Measurements from ENCODE around the gene TFAP2E.

Gene TFAP2E

DNA sequence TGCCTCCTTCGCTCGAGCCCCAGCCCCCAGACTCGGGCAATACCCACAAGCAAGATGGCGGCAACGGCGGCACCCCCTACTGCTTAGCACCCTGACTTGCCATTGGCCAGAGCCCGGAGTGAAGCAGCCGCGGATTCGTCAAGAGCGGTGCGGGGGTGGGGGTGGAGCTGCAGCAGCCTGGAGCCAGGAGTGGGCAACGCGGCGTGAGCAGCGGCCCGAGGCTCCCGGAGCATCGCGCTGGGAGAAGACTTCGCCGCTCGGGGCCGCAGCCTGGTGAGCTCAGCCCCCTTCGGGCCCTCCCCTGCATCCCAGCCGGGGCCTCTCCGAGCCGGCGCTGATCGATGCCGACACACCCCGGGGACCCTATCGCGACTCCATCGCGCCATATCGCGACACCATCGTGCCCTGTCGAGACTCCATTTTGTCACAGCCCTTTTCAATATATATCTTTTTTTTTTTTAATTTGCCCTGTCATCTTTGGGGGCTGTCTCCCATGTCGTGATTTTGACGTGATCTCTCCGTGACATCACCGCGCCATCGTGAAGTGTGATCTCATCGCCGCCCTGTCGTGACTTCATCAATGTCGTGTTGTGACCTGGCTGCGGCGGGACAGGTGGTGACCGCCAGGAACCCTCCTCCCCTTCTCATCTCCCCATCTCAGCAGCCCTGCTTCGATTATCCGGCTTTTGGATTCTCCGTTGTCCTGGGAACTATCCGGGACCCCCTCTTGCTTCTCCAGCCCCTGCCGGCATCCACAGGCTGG lies 15.3 kb upstream of the TFAP2E start, which contains the start of gene NCDN:
Gene NCDN (plus strand): TSS at position 189 of the 763 bp plus-strand sequence. CDS start 392 bp downstream, at position 581.
- DNase-seq: peak; percentile 94 to 95

GRCh38 chr1:35558374-35559316 lies 14.5 kb upstream of the TFAP2E start:
- DNase-seq: peak in 1 of 2 donors; percentile 41

GRCh38 chr1:35559317-35559944 lies 13.7 kb upstream of the TFAP2E start:
- DNase-seq: peak; percentile 35 to 43

GRCh38 chr1:35560256-35561225 lies 12.6 kb upstream of the TFAP2E start:
- no peak for DNase-seq

DNA sequence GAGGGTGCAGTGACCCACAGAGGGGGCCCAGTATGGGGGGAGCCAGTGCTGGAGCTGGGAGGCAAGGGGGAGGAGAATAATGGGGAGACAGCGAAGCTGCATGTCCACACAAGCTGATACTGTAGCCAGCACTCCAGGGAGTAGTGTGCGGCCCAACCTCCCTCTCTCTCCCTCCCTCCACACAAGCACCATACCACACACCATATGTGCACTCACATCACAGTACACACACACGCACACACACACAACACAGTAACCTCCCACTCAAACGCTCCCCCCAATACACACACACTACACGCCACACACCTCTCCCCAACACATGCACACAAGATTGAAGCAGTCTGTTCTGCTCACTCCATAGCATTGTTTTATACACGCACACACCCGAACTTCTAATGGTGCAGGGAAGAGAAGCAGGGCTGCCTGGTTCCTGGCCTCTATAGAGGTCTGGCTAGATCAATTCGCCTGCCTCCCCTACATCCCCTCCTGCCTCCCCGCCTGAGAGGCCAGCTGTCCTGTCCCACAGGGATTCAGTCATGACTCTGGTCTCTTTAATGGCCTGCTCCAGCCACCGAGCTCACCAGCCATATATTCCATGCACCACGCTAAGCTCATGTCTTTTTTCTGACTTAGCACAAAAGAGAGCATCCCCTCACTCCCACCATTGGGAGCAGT lies 11.7 kb upstream of the TFAP2E start:
- no peak for DNase-seq

DNA sequence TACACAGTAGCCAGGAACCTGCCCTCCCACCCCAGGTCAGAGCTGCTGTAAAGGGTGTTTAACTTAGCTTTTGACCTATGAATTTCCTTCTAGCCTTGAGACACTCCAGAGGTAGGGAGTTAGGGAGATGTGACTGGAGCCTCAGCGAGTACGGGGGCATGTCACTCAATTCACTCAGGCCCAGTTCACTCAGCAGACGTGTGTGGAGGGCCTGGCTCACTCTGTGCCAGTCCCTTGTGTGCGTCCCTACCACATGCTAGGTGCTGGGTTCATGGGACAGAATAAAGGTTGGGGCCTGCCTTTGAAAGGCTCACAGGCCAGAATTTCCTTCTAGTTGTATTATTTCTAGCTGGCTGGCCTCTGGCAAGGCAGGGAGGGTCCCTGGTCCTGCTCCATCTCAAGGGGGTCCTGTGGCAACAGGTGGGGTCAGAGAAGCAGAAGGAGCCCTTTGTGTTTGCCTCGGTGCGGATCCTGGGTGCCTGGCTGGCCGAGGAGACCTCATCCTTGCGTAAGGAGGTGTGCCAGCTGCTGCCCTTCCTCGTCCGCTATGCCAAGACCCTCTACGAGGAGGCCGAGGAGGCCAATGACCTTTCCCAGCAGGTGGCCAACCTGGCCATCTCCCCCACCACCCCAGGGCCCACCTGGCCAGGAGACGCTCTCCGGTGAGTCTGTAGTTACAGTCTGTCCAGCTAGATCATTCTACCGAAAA lies 11.0 kb upstream of the TFAP2E start:
- no peak for DNase-seq

DNA sequence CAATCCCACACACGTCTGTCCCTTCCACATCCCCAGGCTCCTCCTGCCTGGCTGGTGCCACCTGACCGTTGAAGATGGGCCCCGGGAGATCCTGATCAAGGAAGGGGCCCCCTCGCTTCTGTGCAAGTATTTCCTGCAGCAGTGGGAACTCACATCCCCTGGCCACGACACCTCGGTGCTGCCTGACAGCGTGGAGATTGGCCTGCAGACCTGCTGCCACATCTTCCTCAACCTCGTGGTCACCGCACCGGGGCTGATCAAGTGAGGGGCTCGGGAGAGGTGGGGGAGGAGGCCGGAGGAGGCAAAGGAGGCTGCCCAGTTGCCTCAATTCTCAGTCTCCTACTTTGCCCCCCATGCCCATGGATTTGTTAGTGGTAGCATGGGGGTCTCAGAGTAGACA lies 9.9 kb upstream of the TFAP2E start:
- no peak for DNase-seq

GRCh38 chr1:35564037-35564883 lies 8.9 kb upstream of the TFAP2E start:
- DNase-seq: peak; percentile 77 to 81

- DNase-seq: no peak
Measured at GRCh38 chr1:35564884-35565741, 8.0 kb upstream of the TFAP2E start.

DNA sequence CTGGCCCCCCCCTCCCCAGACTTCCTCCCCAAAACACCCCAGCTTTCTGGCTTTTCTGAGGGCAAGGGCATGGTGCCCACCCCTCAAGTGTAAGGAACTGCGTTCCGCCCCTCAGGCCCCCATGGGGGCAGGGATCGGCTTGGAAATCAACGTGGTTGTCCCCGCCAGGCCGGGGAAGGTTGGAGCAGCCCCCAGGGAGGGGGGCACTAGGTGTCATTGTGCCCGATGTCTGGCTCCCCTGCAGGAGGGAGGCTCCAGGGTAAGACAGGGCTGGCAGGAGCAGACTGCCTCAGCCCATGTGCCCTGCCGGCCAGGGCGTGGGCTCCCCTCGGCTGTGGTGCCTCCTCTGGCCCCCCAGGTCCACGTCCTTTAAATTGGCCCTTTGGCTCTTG lies 7.4 kb upstream of the TFAP2E start:
- no peak for DNase-seq

DNA sequence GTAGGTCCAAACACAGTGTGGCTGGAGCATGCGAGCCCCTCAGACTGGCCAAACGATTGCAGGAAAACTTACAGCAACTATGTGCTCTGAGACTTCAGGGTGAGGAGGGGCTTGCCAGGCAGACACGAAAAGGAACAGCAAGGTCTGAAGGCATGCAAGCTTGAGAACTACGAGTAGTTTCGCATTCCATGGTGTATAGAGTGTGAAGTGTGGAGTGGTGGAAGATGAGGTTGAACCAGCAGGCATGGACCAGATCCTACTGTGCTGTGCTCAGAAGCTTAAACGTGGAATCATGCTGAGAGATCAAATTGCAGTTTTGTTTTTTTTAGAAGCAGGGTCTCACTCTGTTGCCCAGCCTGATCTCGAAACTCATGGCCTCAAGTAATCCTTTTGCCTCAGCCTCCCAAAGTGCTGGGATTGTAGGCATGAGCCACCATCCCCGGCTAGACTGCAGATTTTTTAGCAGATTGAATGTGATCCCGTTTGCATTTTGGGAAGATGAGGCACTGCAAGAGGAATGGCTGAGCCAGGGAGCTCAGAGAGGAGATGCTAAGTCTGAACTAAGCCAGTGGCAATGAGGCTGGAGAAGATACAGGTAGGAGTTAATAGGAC lies 5.1 kb upstream of the TFAP2E start:
- DNase-seq: no peak

DNA sequence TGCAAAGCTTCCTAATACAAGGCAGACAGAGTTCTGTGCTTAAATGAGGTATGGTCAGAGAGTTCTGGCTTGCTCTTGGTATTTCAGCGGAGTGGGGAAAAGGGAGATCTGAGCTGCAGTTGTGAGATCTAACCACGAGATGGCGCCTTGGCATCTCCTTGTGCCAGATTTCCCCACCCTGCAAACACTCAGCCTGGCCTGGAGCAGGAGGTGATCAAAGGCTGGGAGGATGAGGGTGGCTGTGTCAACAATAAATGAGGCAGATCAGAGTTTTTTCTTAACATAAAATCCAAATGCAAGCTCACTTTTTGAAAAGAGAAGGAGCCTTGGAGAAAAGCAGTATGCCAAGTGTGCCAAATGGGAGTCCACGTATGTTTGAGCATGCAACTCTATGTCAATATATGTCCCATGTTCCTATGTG lies 4.1 kb upstream of the TFAP2E start:
- peak; percentile 64 to 71 for DNase-seq

- DNase-seq: no peak
Measured at GRCh38 chr1:35569936-35570335, 3.2 kb upstream of the TFAP2E start.

DNA sequence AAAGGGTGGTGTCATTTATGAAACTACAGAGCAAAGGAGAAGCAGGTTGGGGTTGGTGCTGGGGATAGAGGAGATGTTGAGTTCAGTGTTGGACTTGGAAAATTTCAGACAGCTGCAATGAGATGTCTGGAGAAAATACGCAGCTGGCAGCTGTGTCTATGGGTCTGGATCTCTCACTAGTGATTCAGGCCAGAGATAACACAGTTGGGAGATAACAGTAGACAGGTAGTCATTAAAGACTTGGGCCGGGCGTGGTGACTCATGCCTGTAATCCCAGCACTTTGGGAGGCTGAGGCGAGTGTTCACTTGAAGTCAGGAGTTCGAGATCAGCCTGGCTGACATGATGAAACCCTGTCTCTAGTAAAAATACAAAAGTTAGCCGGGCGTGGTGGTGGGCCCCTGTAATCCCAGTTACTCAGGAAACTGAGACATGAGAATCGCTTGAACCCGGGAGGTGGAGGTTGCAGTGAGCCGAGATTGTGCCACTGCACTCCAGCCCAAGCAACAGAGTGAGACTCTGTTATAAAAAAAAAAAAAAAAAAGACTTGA lies 2.5 kb upstream of the TFAP2E start:
- no peak for DNase-seq

DNA sequence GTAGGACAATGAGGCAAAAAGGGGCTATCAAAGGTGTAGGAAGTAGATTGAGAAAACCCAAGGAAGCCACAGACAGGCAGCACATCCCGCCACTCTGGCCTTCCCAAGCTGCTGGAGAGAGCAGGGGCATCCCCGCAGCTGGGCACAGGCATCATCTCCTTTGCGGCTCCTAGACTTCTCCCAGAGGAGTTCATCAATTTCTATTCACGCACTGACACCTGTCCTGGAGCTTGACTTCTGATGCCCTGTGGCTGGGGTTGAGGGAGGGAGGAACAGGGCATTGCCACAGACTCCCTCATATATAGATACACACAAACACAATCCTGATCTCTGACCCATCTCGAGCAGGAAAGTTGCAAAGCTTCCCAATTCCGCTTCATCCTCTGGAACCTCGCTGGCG lies 1.9 kb upstream of the TFAP2E start:
- DNase-seq: no peak

DNA sequence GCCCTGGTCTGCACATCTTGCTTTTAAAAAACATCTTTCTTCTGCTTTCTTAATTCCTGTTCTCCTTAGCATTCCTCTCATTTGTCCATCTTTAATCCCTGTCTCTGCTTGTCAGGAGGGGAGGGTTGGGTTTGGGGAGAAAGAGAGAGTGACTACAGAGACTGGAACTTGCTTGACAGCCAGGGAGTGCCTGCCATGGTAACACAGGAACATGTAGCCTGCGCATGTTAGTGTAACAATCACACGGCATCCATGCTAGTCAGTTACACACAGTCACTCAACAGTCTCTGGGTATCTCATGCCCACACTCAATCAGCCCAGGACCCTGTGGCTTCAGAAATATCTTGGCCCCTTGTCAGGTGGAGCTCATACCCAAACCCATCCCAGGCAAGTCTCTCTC lies 818 bp upstream of the TFAP2E start:
- DNase-seq: no peak

- DNase-seq: no peak
Measured at GRCh38 chr1:35574125-35574654, 1.1 kb downstream of the TFAP2E start.

All from CD4-positive, alpha-beta T cell treated with Interleukin-4 for 1 hour (primary cell).